BJ (cell line): ENCODE results near the gene ARHGAP21. TPM values are rescaled to one million over a fixed set of nuclear protein-coding genes. Genes with fewer than 3 reads are reported as not detected.
A peak's percentile ranks its signal among the peaks of the same experiment; 100 is the strongest.

Experiments used
- CTCF ChIA-PET: fragments of 350-600 bp; formaldehyde crosslinking; extraction: SDS; loops from one replicate; lab custom pipeline; 2021; ENCODE audit warnings: antibody characterized with exemption, inconsistent platforms; lab: Yijun Ruan, JAX
- POLR2A ChIA-PET: fragments of 300-600 bp; sonication (Branson Sonifier 250); formaldehyde crosslinking; extraction: SDS; loops from one replicate; lab custom pipeline; 2021; ENCODE audit warnings: antibody characterized with exemption; lab: Charles Lee
- DNase-seq: peaks from one replicate; pipeline ENCODE4 v3.0.0-alpha.2; 2011; ENCODE audit warnings: low read depth
- H3K27me3 ChIP-seq: 2 replicates; pipeline ENCODE4 v1.6.0; 2011; ENCODE audit warnings: low read length; ENCODE audit not compliant: control insufficient read depth, insufficient read depth
- H3K36me3 ChIP-seq: 2 replicates; pipeline ENCODE4 v1.5.1; 2011; ENCODE audit warnings: low read length; ENCODE audit not compliant: control insufficient read depth, insufficient read depth
- H3K4me3 ChIP-seq: 2 replicates; pipeline ENCODE4 v1.5.1; 2011; ENCODE audit warnings: low read depth, mild to moderate bottlenecking, control low read depth, low read length
- CTCF ChIP-seq: IDR thresholded peaks from 2 replicates; pipeline ENCODE4 v1.5.1; 2011; ENCODE audit warnings: low read depth, mild to moderate bottlenecking, control low read depth, inconsistent platforms, low read length, moderate library complexity; ENCODE audit not compliant: insufficient read depth
- polyA plus RNA-seq: library from polyadenylated mRNA; depleted of rRNA; stranded (reverse); fragments of >200 nt; gene quantifications from 2 replicates; pipeline ENCODE4 v1.2.3, GENCODE V29; 2011

Gene ARHGAP21
- polyA plus RNA-seq, 1 experiment, result 75.8 TPM

- no peak for DNase-seq
- ChIA-PET POLR2A (no interaction called here), CTCF (no interaction called here)
- TF ChIP-seq CTCF, result no peak
- Histone ChIP-seq H3K36me3 (no peaks in the 10 kb centered on the region), H3K4me3 (no peak overlapping the region), H3K27me3 (no peaks in the 10 kb centered on the region; the same call in 1 of the 2 replicates)
Measured at GRCh38 chr10:24570658-24571426, 152.8 kb downstream of the ARHGAP21 start.

GRCh38 chr10:24569828-24570657, 153.6 kb downstream of the ARHGAP21 start:
- no peaks in the 10 kb centered on the region for H3K36me3 ChIP-seq
- H3K4me3 ChIP-seq, result no peak overlapping the region
- no peaks in the 10 kb centered on the region; the same call in 1 of the 2 replicates for H3K27me3 ChIP-seq
- POLR2A ChIA-PET, result no interaction called here
- no peak for TF ChIP-seq CTCF
- DNase-seq, result no peak
- CTCF ChIA-PET, result no interaction called here

- no peak overlapping the region for H3K4me3 ChIP-seq
- H3K27me3 ChIP-seq, result no peaks in the 10 kb centered on the region; the same call in 1 of the 2 replicates
- H3K36me3 ChIP-seq, result no peaks in the 10 kb centered on the region
- no peak for TF ChIP-seq CTCF
- ChIA-PET CTCF (interaction anchor here (2.4 kb wide), 1 partner anchor 12 kb away, joined by 12 read pairs; no protein-coding TSS in a partner anchor), POLR2A (no interaction called here)
- DNase-seq, result no peak
Measured at GRCh38 chr10:24569330-24569796, 154.3 kb downstream of the ARHGAP21 start.

- H3K4me3 ChIP-seq, result no peak overlapping the region
- ChIA-PET POLR2A (no interaction called here), CTCF (interaction anchor here (2.4 kb wide), 1 partner anchor 10 kb away, joined by 12 read pairs; no protein-coding TSS in a partner anchor)
- no peak for TF ChIP-seq CTCF
- no peak for DNase-seq
- H3K36me3 ChIP-seq, result no peaks in the 10 kb centered on the region
- no peaks in the 10 kb centered on the region; the same call in 1 of the 2 replicates for H3K27me3 ChIP-seq
Measured at GRCh38 chr10:24568042-24568441, 155.6 kb downstream of the ARHGAP21 start.

- peak; percentile 9 for DNase-seq
- Histone ChIP-seq H3K27me3 (0 out of 2 replicates have a peak, but pooled peaks cover 1% of the 10 kb centered on the region), H3K36me3 (no peaks in the 10 kb centered on the region), H3K4me3 (no peak overlapping the region)
- ChIA-PET POLR2A (no interaction called here), CTCF (no interaction called here)
- no peak for TF ChIP-seq CTCF
Measured at GRCh38 chr10:24561453-24561852, 162.2 kb downstream of the ARHGAP21 start.
